ENCODE data around the gene AGBL4. TPM values are rescaled to one million over a fixed set of nuclear protein-coding genes. Genes with fewer than 3 reads are reported as not detected.

The AGBL4 gene
- total and polyA plus RNA-seq, 2 of the 4 experiments (the other 2 are of a cell fraction): not detected

GRCh38 chr1:49448200-49448599, 575.6 kb downstream of the AGBL4 start:
- no peak overlapping the region for H2BK120ac ChIP-seq (ENCODE audit: low read depth, low read length)
- no peak overlapping the region for H3K4me2 ChIP-seq (ENCODE audit: low read depth, low read length)
- no peak overlapping the region for H2BK5ac ChIP-seq (ENCODE audit: low read depth, low read length, poor library complexity, severe bottlenecking)
- no peaks in the 10 kb centered on the region for H3K9me1 ChIP-seq (ENCODE audit: insufficient read depth, low read length)
- no peak overlapping the region for H3K9ac ChIP-seq (ENCODE audit: low read depth, low read length)
- DNase-seq (no peak), ATAC-seq (ENCODE audit: low read depth) (no peak)
- H3K23ac ChIP-seq (ENCODE audit: low read depth, low read length): no peak overlapping the region
- CTCF ChIA-PET: no interaction called here
- H3K36me3 ChIP-seq (ENCODE audit: control insufficient read depth, insufficient read depth, low read length): no peaks in the 10 kb centered on the region
- no peak for TF ChIP-seq RCOR1 (IDR thresholded peaks at IDR 0.05; ENCODE audit: insufficient replicate concordance, low read length)
- H4K20me1 ChIP-seq (ENCODE audit: insufficient read depth, low read length): no peaks in the 10 kb centered on the region
- peaks cover 11% of the 10 kb centered on the region for H3K9me3 ChIP-seq (ENCODE audit: control insufficient read depth, insufficient read depth, low read length)
- no peak overlapping the region for H3K56ac ChIP-seq (ENCODE audit: extremely low read depth, insufficient read depth, low read length)
- no peak overlapping the region for H2AFZ ChIP-seq (replicated peaks; ENCODE audit: low read length, poor library complexity)
- POLR2A ChIA-PET (ENCODE audit: unreplicated experiment): no interaction called here
- dilution Hi-C loops (cut with HindIII; ENCODE audit: low sequenced_read_pairs, unreplicated experiment) (no loop called here), intact Hi-C loops (cut with micrococcal nuclease) (no loop called here), in situ Hi-C loops (cut with MboI; ENCODE audit: low sequenced_read_pairs) (no loop called here)
- no peak overlapping the region for H3K4ac ChIP-seq (ENCODE audit: low read depth, low read length)
- no peak overlapping the region for H2BK20ac ChIP-seq (ENCODE audit: low read depth, low read length)
- H3K14ac ChIP-seq (replicated peaks; ENCODE audit: low read depth, low read length): no peak overlapping the region
- no TSS peak for BruUV-seq (replicated peaks)
- H4K8ac ChIP-seq (ENCODE audit: low read depth in 2 of 2, low read length in 2 of 2): no peak overlapping the region
- H2AK5ac ChIP-seq (ENCODE audit: low read depth, low read length): no peak overlapping the region
- no peaks in the 10 kb centered on the region for H3K4me1 ChIP-seq (ENCODE audit: control insufficient read depth, insufficient read depth, low read length)
- no peak overlapping the region for H4K91ac ChIP-seq (ENCODE audit: insufficient read depth, low read depth, low read length)
- H3K18ac ChIP-seq (ENCODE audit: low read depth, low read length): no peak overlapping the region
- H3K79me1 ChIP-seq (ENCODE audit: low read depth in 1 of 2, low read length in 2 of 2): no peaks in the 10 kb centered on the region
- H2BK15ac ChIP-seq (ENCODE audit: low read depth, low read length): no peak overlapping the region
- H4K5ac ChIP-seq (ENCODE audit: low read depth, low read length): no peak overlapping the region
- no peak overlapping the region for H2AK9ac ChIP-seq (replicated peaks; ENCODE audit: low read depth, low read length, poor library complexity)
- no peak overlapping the region for H3K4me3 ChIP-seq (ENCODE audit: insufficient read depth, low read depth, low read length)
- no CpG with 5 or more reads among the region's 2 CpGs for WGBS, 2 experiments (ENCODE audit: extremely low coverage in 2 of 2, insufficient read length in 1 of 2)
- H3K27me3 ChIP-seq (ENCODE audit: control insufficient read depth, insufficient read depth, low read length): no peaks in the 10 kb centered on the region
- no peak overlapping the region for H3K27ac ChIP-seq (ENCODE audit: insufficient read depth, low read length)
